ENCODE measurements around the gene AP2S1.
"Not testable (repeated sequence)": the region's sequence is repeated elsewhere in the genome, so short reads cannot be mapped to it uniquely, and the experiment has no call there.

Gene AP2S1

DNA sequence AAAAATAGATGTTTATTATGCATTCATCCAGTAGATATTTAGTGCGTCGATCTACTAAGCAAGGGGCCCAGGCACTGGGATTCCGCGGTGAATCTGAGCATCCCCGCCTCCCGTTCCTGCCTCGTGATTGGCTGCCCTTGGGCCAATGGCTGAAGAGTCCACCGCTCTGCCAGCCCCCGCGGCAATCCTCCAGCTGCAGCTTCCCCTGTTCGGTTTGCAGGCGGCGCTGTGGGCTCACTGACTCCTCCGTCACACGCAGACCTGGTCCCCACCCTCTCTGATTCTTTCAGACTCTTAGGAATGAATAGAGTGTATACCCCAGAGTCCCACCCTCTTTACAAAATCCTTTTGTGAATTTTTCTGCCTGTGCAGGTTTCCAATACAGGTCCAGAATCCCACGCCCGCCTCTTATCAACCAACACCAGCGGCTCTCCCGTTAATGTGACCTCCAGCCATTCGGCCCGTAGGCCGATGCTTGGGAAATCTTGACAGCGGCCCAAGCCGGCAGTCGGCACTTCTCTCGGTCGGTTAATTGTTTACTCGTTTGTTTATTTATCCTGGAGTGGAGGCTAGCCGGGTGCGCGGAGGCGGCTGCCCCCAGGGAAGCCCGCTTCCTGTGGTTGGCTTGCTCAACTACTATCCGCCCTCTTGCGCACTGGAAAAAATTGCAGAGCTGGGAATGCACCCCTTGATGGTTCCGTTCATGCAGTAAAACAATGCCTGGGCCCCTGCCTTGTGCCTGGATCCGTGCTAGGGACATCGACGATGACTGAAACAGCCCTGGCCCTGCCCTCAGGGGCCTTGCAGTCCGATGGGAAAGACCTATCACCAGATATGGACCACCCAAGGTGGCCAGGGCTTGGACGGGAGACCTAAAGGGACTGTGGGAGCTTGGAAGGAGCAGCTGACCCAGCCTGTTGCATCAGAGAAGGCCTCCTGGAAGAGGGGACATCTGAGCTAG, 5.7 kb upstream of the AP2S1 start:
- Histone ChIP-seq H3K4me3 (ENCODE audit: low read depth, low read length) (no peak overlapping the region), H3K27me3 (ENCODE audit: insufficient read depth, low read depth, severe bottlenecking) (no peaks in the 10 kb centered on the region), H3K36me3 (no peaks in the 10 kb centered on the region; the same call in 1 of the 2 replicates), H3K9me3 (ENCODE audit: severe bottlenecking) (no peaks in the 10 kb centered on the region), H3K27ac (no peak overlapping the region)
- peak; percentile 93 for DNase-seq
- peak; percentile 79 for TF ChIP-seq CTCF (IDR thresholded peaks at IDR 0.05; ENCODE audit: low read depth, low read length)

DNA sequence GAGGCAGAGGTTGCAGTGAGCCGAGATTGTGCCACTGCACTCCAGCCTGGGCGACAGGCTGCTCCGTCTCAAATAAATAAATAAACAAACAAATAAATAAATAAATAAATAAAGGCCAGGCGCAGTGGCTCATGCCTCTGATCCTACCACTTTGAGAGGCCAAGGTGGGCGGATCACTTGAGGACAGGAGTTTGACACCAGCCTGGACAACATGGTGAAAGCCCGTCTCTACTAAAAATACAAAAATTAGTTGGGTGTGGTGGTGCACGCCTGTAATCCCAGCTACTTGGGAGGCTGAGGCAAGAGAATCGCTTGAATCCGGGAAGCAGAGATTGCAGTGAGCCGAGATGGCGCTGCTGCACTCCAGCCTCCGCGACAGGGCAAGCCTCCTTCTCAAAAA, 4.1 kb upstream of the AP2S1 start:
- H3K9me3 ChIP-seq (ENCODE audit: severe bottlenecking); H3K4me3 ChIP-seq (ENCODE audit: low read depth, low read length); H3K27ac ChIP-seq; H3K27me3 ChIP-seq (ENCODE audit: insufficient read depth, low read depth, severe bottlenecking); H3K36me3 ChIP-seq; DNase-seq: not testable (repeated sequence)

DNA sequence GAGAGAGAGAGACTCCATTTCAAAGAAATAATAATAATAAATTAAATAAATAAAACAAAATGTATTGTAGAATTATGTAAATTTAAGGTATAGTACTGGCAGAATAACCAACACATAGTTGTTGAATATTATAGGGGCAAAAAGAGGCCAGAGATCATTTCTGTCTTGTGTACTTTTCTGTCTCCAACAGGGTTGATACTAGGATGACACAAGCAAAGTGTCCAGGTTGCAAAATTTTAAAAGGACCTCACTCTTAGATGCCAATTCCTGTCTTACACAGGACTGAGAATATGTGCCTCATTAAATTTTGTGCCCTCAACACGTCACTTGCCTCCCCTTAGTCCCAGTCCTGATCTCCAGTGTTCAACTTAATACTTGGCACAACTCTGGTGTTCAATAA, 2.2 kb upstream of the AP2S1 start:
- Histone ChIP-seq H3K27ac (no peak overlapping the region), H3K27me3 (ENCODE audit: insufficient read depth, low read depth, severe bottlenecking) (no peaks in the 10 kb centered on the region), H3K9me3 (ENCODE audit: severe bottlenecking) (no peaks in the 10 kb centered on the region), H3K36me3 (no peaks in the 10 kb centered on the region), H3K4me3 (ENCODE audit: low read depth, low read length) (no peak overlapping the region)
- TF ChIP-seq CTCF (IDR thresholded peaks at IDR 0.05; ENCODE audit: low read depth, low read length): no peak
- no peak for DNase-seq

DNA sequence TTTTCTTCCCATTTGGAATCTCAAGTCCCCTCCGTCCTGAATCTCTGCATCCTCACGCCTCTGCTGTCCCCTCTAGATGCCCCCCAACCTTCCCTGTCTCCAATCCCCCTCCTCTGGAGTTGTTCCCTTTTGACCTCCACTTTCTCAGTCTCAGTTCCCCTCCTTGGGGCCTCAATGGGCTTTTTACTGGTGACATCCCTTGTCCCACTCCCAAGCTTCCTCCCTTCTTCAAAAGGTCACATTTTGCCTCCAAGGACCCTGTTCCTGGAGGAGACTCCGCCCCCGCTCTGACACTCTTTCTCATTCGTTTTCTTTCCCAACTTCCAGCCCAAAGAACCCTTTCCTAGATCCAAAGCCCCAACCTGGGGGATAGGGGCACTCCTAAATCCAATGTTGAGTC, 1.0 kb downstream of the AP2S1 start:
- DNase-seq: no peak
- no peak for TF ChIP-seq CTCF (IDR thresholded peaks at IDR 0.05; ENCODE audit: low read depth, low read length)
- H3K27ac ChIP-seq: peak overlapping the region; percentile 91
- H3K27me3 ChIP-seq (ENCODE audit: insufficient read depth, low read depth, severe bottlenecking): no peaks in the 10 kb centered on the region
- H3K36me3 ChIP-seq: peaks cover 5% of the 10 kb centered on the region
- H3K9me3 ChIP-seq (ENCODE audit: severe bottlenecking): no peaks in the 10 kb centered on the region
- peak overlapping the region; percentile 94 for H3K4me3 ChIP-seq (ENCODE audit: low read depth, low read length)

GRCh38 chr19:46848389-46848788, 2.3 kb downstream of the AP2S1 start:
- Histone ChIP-seq H3K36me3 (peaks cover 17% of the 10 kb centered on the region), H3K27ac (no peak overlapping the region), H3K9me3 (ENCODE audit: severe bottlenecking) (no peaks in the 10 kb centered on the region), H3K4me3 (ENCODE audit: low read depth, low read length) (no peak overlapping the region), H3K27me3 (ENCODE audit: insufficient read depth, low read depth, severe bottlenecking) (no peaks in the 10 kb centered on the region)
- DNase-seq: no peak
- TF ChIP-seq CTCF (IDR thresholded peaks at IDR 0.05; ENCODE audit: low read depth, low read length): no peak

DNA sequence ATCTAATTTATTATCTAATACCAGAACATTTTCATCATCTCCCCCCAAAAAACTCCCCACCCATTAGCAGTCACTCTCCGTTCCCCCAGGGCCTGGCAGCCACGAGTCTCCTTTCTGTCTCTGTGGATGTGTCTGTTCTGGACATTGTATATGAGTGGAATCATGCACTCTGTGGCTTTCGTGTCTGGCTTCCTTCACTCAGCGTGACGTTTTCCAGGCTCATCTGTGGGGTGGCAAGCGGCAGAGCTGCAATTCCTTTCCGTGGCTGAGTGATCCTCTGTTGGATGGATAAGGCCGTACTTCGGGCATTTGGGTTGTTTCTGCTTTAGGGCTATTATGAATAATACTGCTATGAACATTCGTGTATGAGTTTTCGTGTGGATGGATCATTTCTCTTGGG, 3.1 kb downstream of the AP2S1 start:
- Histone ChIP-seq H3K27ac (no peak overlapping the region), H3K36me3 (peaks cover 24% of the 10 kb centered on the region), H3K4me3 (ENCODE audit: low read depth, low read length) (no peak overlapping the region), H3K27me3 (ENCODE audit: insufficient read depth, low read depth, severe bottlenecking) (no peaks in the 10 kb centered on the region), H3K9me3 (ENCODE audit: severe bottlenecking) (no peaks in the 10 kb centered on the region)
- no peak for DNase-seq
- no peak for TF ChIP-seq CTCF (IDR thresholded peaks at IDR 0.05; ENCODE audit: low read depth, low read length)

Data from WERI-Rb-1 (cell line).